ENCODE data around the gene PKIG.
A peak's percentile ranks its signal among the peaks of the same experiment; 100 is the strongest.

The PKIG gene

GRCh38 chr20:44597516-44597915 lies 15.1 kb downstream of the PKIG start:
- DNase-seq = no peak

- DNase-seq = no peak
Measured at GRCh38 chr20:44597930-44598329, 15.6 kb downstream of the PKIG start.

- DNase-seq = no peak
Measured at GRCh38 chr20:44598423-44599305, 16.3 kb downstream of the PKIG start.

- DNase-seq = no peak
Measured at GRCh38 chr20:44599715-44600114, 17.3 kb downstream of the PKIG start.

GRCh38 chr20:44600301-44600700 lies 17.9 kb downstream of the PKIG start:
- no peak for DNase-seq

- DNase-seq = no peak
Measured at GRCh38 chr20:44600758-44601201, 18.4 kb downstream of the PKIG start.

- no peak for DNase-seq
Measured at GRCh38 chr20:44601236-44601671, 18.9 kb downstream of the PKIG start.

- DNase-seq = no peak
Measured at GRCh38 chr20:44601801-44602204, 19.4 kb downstream of the PKIG start.

- DNase-seq = no peak
Measured at GRCh38 chr20:44603327-44603726, 20.9 kb downstream of the PKIG start.

- no peak for DNase-seq
Measured at GRCh38 chr20:44606725-44607441, 24.5 kb downstream of the PKIG start.

- DNase-seq = no peak
Measured at GRCh38 chr20:44609006-44609515, 26.7 kb downstream of the PKIG start.

GRCh38 chr20:44609516-44610312 lies 27.3 kb downstream of the PKIG start:
- peak; percentile 73 to 82 (median 78) for DNase-seq

GRCh38 chr20:44610313-44610962 lies 28.1 kb downstream of the PKIG start:
- no peak for DNase-seq

GRCh38 chr20:44613575-44613974 lies 31.2 kb downstream of the PKIG start:
- DNase-seq = no peak

- no peak for DNase-seq
Measured at GRCh38 chr20:44614525-44614924, 32.1 kb downstream of the PKIG start.

GRCh38 chr20:44615169-44615791 lies 32.9 kb downstream of the PKIG start:
- peak in 1 of 4 experiments; percentile 12 for DNase-seq

- DNase-seq = no peak
Measured at GRCh38 chr20:44615876-44616603, 33.7 kb downstream of the PKIG start.

- no peak for DNase-seq
Measured at GRCh38 chr20:44616604-44616964, 34.2 kb downstream of the PKIG start.

GRCh38 chr20:44618318-44618731 lies 35.9 kb downstream of the PKIG start:
- peak in 2 of 4 experiments; percentile 24 to 35 for DNase-seq

GRCh38 chr20:44619294-44619693 lies 36.9 kb downstream of the PKIG start:
- no peak for DNase-seq

- DNase-seq = no peak
Measured at GRCh38 chr20:44620030-44620429, 37.7 kb downstream of the PKIG start.

All from activated naive CD4-positive, alpha-beta T cell (primary cell).